Measurements from ENCODE around the gene PTCD2. TPM values are rescaled to one million over a fixed set of nuclear protein-coding genes. Genes with fewer than 3 reads are reported as not detected.

PTCD2 gene
- total RNA-seq, 1 donor from 2014 or later = 6.5 TPM

DNA sequence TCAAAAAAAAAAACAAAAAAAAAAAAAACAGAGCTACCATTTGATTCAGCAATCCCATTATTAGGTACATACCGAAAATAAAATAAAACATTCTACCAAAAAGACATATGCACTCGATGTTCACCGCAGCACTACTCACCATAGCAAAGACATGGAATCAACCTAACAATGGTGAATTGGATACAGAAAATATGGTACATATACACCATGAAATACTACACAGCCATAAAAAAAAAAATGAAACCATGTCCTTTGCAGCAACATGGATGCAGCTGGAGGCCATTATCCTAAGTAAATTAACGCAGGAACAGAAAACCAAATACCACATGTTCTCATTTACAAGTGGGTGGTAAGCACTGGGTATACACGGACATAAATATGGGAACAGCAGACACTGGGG, 21.5 kb upstream of the PTCD2 start:
- H3K36me3 ChIP-seq = peaks cover 9% of the 10 kb centered on the region
- H3K4me1 ChIP-seq = no peaks in the 10 kb centered on the region
- H3K9me3 ChIP-seq = no peaks in the 10 kb centered on the region
- TF ChIP-seq, protein P1, sequence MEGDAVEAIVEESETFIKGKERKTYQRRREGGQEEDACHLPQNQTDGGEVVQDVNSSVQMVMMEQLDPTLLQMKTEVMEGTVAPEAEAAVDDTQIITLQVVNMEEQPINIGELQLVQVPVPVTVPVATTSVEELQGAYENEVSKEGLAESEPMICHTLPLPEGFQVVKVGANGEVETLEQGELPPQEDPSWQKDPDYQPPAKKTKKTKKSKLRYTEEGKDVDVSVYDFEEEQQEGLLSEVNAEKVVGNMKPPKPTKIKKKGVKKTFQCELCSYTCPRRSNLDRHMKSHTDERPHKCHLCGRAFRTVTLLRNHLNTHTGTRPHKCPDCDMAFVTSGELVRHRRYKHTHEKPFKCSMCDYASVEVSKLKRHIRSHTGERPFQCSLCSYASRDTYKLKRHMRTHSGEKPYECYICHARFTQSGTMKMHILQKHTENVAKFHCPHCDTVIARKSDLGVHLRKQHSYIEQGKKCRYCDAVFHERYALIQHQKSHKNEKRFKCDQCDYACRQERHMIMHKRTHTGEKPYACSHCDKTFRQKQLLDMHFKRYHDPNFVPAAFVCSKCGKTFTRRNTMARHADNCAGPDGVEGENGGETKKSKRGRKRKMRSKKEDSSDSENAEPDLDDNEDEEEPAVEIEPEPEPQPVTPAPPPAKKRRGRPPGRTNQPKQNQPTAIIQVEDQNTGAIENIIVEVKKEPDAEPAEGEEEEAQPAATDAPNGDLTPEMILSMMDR (IDR thresholded peaks at IDR 0.05) = no peak
- intact Hi-C loops (cut with DNase I) = no loop called here
- H3K27me3 ChIP-seq = no peaks in the 10 kb centered on the region
- DNase-seq = no peak
- no peak for ATAC-seq
- no peak overlapping the region for H3K4me3 ChIP-seq
- H3K27ac ChIP-seq = no peak overlapping the region

DNA sequence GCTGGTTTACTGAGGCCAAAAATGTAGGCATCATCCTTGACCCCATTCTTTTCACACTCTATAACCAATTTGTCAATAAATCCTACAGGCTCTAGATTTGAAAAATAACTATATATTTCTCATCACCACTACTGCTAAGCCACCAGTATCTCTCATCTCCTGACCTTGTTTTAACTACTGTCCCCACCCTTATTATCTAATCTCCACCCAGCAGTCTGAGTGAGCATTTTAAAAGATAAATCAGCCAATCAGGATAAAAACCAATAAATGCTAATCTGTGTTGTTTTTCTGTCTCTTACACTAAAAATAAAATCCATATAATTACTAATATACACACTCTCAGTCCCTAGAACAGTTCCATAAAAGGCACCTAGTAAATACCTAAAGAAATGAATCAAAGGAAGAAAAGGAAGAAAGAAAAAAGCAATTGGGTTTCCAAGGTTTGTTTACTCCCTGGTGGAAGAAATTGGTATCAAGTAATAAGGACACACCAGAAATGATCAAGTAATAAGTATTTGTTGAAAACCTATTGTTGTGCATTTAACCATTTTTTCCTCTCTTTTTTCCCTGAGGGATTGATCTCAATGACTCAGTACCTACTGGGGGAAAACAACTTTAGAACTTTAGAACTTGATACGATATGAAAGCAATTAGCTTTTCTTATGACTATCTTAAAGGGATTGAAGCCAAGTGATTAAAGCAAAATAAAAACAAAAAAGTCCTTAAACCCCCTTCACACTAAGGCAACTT, 19.4 kb upstream of the PTCD2 start:
- peaks cover 2% of the 10 kb centered on the region for H3K36me3 ChIP-seq
- ATAC-seq = no peak
- TF ChIP-seq, protein P1 (IDR thresholded peaks at IDR 0.05) = no peak
- H3K4me3 ChIP-seq = no peak overlapping the region
- peaks cover 5% of the 10 kb centered on the region for H3K4me1 ChIP-seq
- no peak overlapping the region for H3K27ac ChIP-seq
- intact Hi-C loops (cut with DNase I) = no loop called here
- H3K9me3 ChIP-seq = no peaks in the 10 kb centered on the region
- DNase-seq = no peak
- no peaks in the 10 kb centered on the region for H3K27me3 ChIP-seq

DNA sequence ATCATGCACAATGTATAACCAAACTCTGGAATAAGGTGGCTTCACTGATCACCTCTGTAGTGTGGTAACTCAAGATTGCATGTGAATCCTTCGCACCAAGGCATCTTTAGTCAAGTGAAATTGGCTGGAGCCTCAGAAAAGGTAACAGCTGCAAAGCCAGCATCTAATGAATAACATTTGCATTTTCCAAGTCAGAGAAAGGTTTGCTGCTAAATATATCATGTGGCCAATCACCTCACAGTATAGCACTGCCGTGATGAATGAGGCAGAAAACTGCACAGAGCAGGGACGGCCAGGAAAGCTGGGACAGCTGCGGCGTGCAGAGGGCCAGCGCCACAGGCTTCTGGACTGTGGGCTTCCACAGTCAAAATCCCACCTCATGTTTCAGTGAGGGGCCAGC, 18.6 kb upstream of the PTCD2 start:
- intact Hi-C loops (cut with DNase I) = no loop called here
- no peak for DNase-seq
- Histone ChIP-seq H3K27ac (no peak overlapping the region), H3K27me3 (no peaks in the 10 kb centered on the region), H3K36me3 (no peaks in the 10 kb centered on the region), H3K4me3 (no peak overlapping the region), H3K9me3 (no peaks in the 10 kb centered on the region), H3K4me1 (peaks cover 5% of the 10 kb centered on the region)
- no peak for ATAC-seq
- TF ChIP-seq, protein P1 (IDR thresholded peaks at IDR 0.05) = no peak

DNA sequence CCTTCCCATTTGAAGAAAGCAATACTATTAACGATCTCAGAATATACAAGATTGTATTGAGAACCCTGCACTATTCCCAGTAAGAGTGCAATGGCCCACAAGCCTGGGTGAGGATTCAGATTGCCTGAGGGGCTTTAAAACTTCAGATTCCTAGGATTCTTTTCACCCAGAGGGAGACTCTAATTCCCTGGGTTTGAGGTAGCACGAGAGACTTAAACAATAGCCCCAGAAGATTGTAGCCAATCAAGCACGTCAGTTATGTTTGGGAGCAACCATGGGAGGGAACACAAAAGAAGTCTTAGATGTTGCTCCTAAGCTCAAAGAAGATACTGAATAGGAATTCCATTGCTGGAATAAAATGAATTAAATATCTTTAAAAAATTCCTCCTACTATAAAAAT, 18.0 kb upstream of the PTCD2 start:
- Histone ChIP-seq H3K4me3 (no peak overlapping the region), H3K27me3 (no peaks in the 10 kb centered on the region), H3K9me3 (no peaks in the 10 kb centered on the region), H3K4me1 (peaks cover 7% of the 10 kb centered on the region), H3K36me3 (no peaks in the 10 kb centered on the region), H3K27ac (no peak overlapping the region)
- TF ChIP-seq, protein P1 (IDR thresholded peaks at IDR 0.05) = no peak
- intact Hi-C loops (cut with DNase I) = no loop called here
- DNase-seq (no peak), ATAC-seq (no peak)

DNA sequence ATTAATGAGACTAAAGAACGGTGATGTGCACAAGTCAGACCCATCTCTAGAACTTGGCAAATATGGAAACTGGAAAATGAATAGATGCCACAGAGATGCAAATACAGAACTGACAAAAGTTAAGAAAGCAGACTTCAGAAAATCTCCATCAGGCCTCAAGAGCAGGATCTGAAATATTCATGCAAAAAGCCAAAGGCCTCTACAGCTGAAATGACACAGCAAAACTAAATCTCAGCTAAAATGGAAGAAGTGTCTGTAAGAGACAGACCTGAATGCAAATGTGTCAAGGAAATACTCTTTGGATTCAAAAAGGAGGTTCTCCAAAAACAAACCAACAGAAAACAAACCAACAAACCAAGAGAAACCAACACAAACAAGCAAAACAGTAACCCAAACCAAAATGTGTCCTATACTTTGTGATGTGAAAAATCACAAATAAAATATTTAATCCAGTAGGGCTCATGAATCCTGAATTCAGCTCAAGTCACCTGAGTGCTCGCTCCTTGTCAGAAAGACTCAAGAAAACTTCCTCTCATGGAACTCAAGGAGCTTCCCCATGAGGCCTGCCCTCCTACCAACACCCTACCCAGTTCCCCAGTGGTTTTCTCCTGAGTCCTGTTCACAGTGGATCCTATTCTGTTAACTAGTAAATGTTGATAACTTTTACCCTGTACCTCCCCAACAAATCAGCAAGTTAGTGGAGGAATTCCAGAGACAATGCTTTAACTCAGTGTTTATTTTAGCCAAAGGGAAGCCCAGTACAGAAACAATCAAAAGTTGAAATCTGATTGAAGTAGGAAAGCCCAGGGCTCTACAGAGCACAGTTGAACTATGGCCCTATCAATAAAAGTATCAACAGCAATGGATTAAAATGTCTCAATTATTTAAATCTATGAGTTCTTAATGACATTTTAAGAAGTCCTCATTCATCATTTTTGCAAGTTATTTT, 14.7 kb upstream of the PTCD2 start:
- no peak overlapping the region for H3K4me3 ChIP-seq
- H3K27ac ChIP-seq = peak overlapping the region; percentile 27
- TF ChIP-seq, protein P1 (IDR thresholded peaks at IDR 0.05) = no peak
- intact Hi-C loops (cut with DNase I) = no loop called here
- peaks cover 14% of the 10 kb centered on the region for H3K36me3 ChIP-seq
- DNase-seq = no peak
- H3K4me1 ChIP-seq = peaks cover 11% of the 10 kb centered on the region
- no peaks in the 10 kb centered on the region for H3K9me3 ChIP-seq
- no peaks in the 10 kb centered on the region for H3K27me3 ChIP-seq
- ATAC-seq = no peak
